ENCODE results near the gene ANKLE2. TPM values are rescaled to one million over a fixed set of nuclear protein-coding genes. Genes with fewer than 3 reads are reported as not detected.
A peak's percentile ranks its signal among the peaks of the same experiment; 100 is the strongest.
"Not testable (repeated sequence)": the region's sequence is repeated elsewhere in the genome, so short reads cannot be mapped to it uniquely, and the experiment has no call there.

Gene ANKLE2
- 85.2 and 85.9 TPM in 2 replicates for total RNA-seq (2014; rRNA removed)
- percentile 90 among the genes with signal in this experiment for Bru-seq, nascent RNA
- percentile 97 among the genes with signal in this experiment for BruChase-seq, experiment 1, labeled RNA remaining after a 6-hour chase
- BruChase-seq, experiment 2, labeled RNA remaining after a 2-hour chase: percentile 95 among the genes with signal in this experiment
- long read RNA-seq, full-length matches to known transcripts: 88 of 207 reads
- long read RNA-seq, partial matches to known transcripts: 48 of 207 reads
- long read RNA-seq, other reads (novel, unspliced or antisense): 71 of 207 reads

GRCh38 chr12:132761032-132761920, at the start of gene ANKLE2:
ANKLE2 (minus strand) TSS chr12:132761832; CDS start chr12:132761798, 34 bp downstream.
- no peaks in the 10 kb centered on the region for H3K9me3 ChIP-seq (ENCODE audit: low read length)
- CTCF ChIA-PET: no interaction called here
- no TSS peak for BruUV-seq (replicated peaks)
- no peaks in the 10 kb centered on the region for H3K27me3 ChIP-seq (ENCODE audit: low read length)
- peaks cover 63% of the 10 kb centered on the region for H3K79me2 ChIP-seq (ENCODE audit: low read length)
- peaks cover 7% of the 10 kb centered on the region; the same call in 1 of the 2 replicates for H3K36me3 ChIP-seq (ENCODE audit: low read depth, low read length)
- no peaks in the 10 kb centered on the region for H3K9me2 ChIP-seq (replicated peaks; ENCODE audit: low read length)
- H3K4me3 ChIP-seq (ENCODE audit: low read length): peak within 1 kb of the TSS; percentile 77
- H3K9ac ChIP-seq (ENCODE audit: low read length): peak within 1 kb of the TSS; percentile 99
- DNase-seq (peak; percentile 60), ATAC-seq (peak; percentile 42)
- intact Hi-C loops (cut with micrococcal nuclease): loop anchor here (5.0 kb wide), 2 partner anchors 49 to 74 kb away; partner anchors contain the start of genes PGAM5, POLE and PXMP2
- POLR2A ChIA-PET (ENCODE audit: unreplicated experiment): no interaction called here
- H3K4me2 ChIP-seq (ENCODE audit: low read length): peak within 1 kb of the TSS; percentile 99
- H3K4me1 ChIP-seq (ENCODE audit: insufficient read depth, low read length): peaks cover 15% of the 10 kb centered on the region
- peak within 1 kb of the TSS; percentile 88 for H2AFZ ChIP-seq (ENCODE audit: low read length)
- no peaks in the 10 kb centered on the region for H3F3A ChIP-seq (ENCODE audit: low read length, unreplicated experiment)
- no peak for TF ChIP-seq EZH2phosphoT487 (IDR thresholded peaks at IDR 0.05; ENCODE audit: borderline replicate concordance, low read length)
- TF ChIP-seq, protein P1, sequence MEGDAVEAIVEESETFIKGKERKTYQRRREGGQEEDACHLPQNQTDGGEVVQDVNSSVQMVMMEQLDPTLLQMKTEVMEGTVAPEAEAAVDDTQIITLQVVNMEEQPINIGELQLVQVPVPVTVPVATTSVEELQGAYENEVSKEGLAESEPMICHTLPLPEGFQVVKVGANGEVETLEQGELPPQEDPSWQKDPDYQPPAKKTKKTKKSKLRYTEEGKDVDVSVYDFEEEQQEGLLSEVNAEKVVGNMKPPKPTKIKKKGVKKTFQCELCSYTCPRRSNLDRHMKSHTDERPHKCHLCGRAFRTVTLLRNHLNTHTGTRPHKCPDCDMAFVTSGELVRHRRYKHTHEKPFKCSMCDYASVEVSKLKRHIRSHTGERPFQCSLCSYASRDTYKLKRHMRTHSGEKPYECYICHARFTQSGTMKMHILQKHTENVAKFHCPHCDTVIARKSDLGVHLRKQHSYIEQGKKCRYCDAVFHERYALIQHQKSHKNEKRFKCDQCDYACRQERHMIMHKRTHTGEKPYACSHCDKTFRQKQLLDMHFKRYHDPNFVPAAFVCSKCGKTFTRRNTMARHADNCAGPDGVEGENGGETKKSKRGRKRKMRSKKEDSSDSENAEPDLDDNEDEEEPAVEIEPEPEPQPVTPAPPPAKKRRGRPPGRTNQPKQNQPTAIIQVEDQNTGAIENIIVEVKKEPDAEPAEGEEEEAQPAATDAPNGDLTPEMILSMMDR (conservative IDR thresholded peaks at IDR 0.05; ENCODE audit: low read depth, low read length): no peak
- TF ChIP-seq EZH2 (IDR thresholded peaks at IDR 0.05; ENCODE audit: low read length, unreplicated experiment): no peak
- H3K27ac ChIP-seq (ENCODE audit: low read length): peak within 1 kb of the TSS; percentile 86
- peaks cover 33% of the 10 kb centered on the region for H4K20me1 ChIP-seq (ENCODE audit: low read length)

- H3K4me1 ChIP-seq (ENCODE audit: insufficient read depth, low read length); H3K9me2 ChIP-seq (replicated peaks; ENCODE audit: low read length); H3K9ac ChIP-seq (ENCODE audit: low read length); H3K4me2 ChIP-seq (ENCODE audit: low read length); POLR2A ChIA-PET (ENCODE audit: unreplicated experiment); H3K27ac ChIP-seq (ENCODE audit: low read length); H3K27me3 ChIP-seq (ENCODE audit: low read length); intact Hi-C loops (cut with micrococcal nuclease); H2AFZ ChIP-seq (ENCODE audit: low read length); H3F3A ChIP-seq (ENCODE audit: low read length, unreplicated experiment); H3K4me3 ChIP-seq (ENCODE audit: low read length); H3K9me3 ChIP-seq (ENCODE audit: low read length); BruUV-seq (replicated peaks); CTCF ChIA-PET: not testable (repeated sequence)
- DNase-seq (peak; percentile 52), ATAC-seq (peak; percentile 12; the same call in 1 of the 2 replicates)
- Histone ChIP-seq H3K36me3 (ENCODE audit: low read depth, low read length) (peaks cover 58% of the 10 kb centered on the region), H3K79me2 (ENCODE audit: low read length) (peaks cover 20% of the 10 kb centered on the region), H4K20me1 (ENCODE audit: low read length) (peaks cover 24% of the 10 kb centered on the region)
Measured at GRCh38 chr12:132809391-132809790, 47.8 kb upstream of the ANKLE2 start.

DNA sequence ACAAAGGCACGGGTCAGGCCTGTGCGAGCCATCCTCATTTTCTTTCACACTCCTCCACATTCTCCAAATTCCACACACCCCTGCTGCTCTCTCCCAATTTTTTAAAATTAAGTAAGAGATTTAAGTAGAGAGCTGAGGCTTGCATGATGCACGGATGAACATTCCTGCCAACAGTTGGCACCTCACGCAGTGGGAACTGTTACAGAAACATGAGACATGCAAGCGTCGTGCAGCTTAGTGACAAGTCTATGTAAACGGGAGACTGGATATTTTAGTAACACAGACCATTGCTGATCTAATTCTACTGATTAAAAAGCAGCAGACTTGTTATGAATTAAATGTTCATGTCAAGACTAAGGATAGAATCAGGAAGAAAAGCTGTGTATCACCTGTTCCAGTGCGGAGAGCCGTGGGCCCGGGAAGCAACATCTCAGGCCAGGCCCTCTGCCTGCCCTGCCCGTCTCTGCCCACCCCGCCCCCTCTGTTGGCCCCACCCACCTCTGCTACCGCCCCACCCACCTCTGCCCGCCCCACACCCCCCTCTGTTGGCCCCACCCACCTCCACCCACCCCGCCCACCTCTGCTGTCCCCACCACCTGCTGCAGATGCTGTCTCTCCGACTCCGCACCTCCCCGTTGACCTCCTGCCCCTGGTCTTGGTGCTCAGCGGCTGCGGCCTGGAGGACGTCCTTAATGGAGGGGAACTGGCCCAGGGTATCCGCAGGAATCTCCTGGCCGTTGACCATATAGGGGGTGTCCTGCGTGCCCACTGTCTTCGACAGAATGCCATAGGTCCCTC, 45.9 kb upstream of the ANKLE2 start:
- POLR2A ChIA-PET (ENCODE audit: unreplicated experiment): no interaction called here
- no peaks in the 10 kb centered on the region for H3K9me2 ChIP-seq (replicated peaks; ENCODE audit: low read length)
- no peaks in the 10 kb centered on the region for H3K9me3 ChIP-seq (ENCODE audit: low read length)
- no peaks in the 10 kb centered on the region for H3K27me3 ChIP-seq (ENCODE audit: low read length)
- H4K20me1 ChIP-seq (ENCODE audit: low read length): peaks cover 24% of the 10 kb centered on the region
- intact Hi-C loops (cut with micrococcal nuclease): no loop called here
- H3K79me2 ChIP-seq (ENCODE audit: low read length): peaks cover 30% of the 10 kb centered on the region
- TF ChIP-seq, protein P1 (conservative IDR thresholded peaks at IDR 0.05; ENCODE audit: low read depth, low read length): no peak
- TF ChIP-seq EZH2 (IDR thresholded peaks at IDR 0.05; ENCODE audit: low read length, unreplicated experiment) (no peak), EZH2phosphoT487 (IDR thresholded peaks at IDR 0.05; ENCODE audit: borderline replicate concordance, low read length) (no peak)
- CTCF ChIA-PET: no interaction called here
- H3K9ac ChIP-seq (ENCODE audit: low read length): no peak overlapping the region
- no peak overlapping the region for H3K27ac ChIP-seq (ENCODE audit: low read length)
- H3K4me3 ChIP-seq (ENCODE audit: low read length): no peak overlapping the region
- BruUV-seq (replicated peaks): no TSS peak
- DNase-seq (no peak), ATAC-seq (no peak)
- no peaks in the 10 kb centered on the region for H3K4me1 ChIP-seq (ENCODE audit: insufficient read depth, low read length)
- no peak overlapping the region for H3K4me2 ChIP-seq (ENCODE audit: low read length)
- H3K36me3 ChIP-seq (ENCODE audit: low read depth, low read length): peaks cover 60% of the 10 kb centered on the region
- H2AFZ ChIP-seq (ENCODE audit: low read length): no peak overlapping the region
- H3F3A ChIP-seq (ENCODE audit: low read length, unreplicated experiment): no peaks in the 10 kb centered on the region

Measured in PC-3 (cell line).